Erythroblast (primary cell): ENCODE results near the gene IPO13.

ENCODE experiments used
- GATA1 ChIP-seq: IDR thresholded peaks from 2 replicates; pipeline ENCODE4 v1.6.1; 2011; ENCODE audit warnings: low read depth, mild to moderate bottlenecking, control low read depth, low read length, moderate library complexity
- POLR2A ChIP-seq: IDR thresholded peaks from 2 replicates; pipeline ENCODE4 v1.6.1; 2011; ENCODE audit warnings: mild to moderate bottlenecking, low read length

DNA sequence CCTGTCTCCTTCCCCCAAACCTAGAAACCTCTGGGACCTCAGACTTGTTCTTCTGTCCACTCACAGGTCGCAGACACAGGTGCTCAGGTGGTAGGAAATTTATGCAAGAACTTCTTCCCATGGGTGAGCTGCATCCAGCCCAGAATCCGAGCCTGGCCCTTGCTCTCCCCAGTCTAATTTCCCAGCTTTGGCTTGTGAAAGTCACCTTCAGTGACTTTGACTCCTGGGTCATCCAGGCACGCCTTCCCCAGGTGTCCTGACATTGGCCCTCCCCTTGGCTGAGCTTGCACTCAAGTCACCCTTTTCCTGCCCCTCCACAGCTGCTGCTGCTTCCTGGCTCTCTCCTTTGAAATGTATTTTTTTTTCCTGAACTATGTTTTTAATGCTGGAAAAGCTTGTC, 6.6 kb downstream of the IPO13 start:
- TF ChIP-seq POLR2A (no peak), GATA1 (no peak)
